Activated CD4-positive, alpha-beta T cell treated with anti-CD3 and anti-CD28 coated beads, Interleukin-2, amount 50 U/mL, for 24 hours (primary cell): Measurements from ENCODE around the gene CDH4.

ENCODE experiments used
- DNase-seq, 2 donors: peaks; one replicate each; pipeline ENCODE4 v3.0.0-alpha.2; 2020; ENCODE audit warnings: low read depth in 1 of 2, low spot score in 1 of 2

Gene CDH4

DNA sequence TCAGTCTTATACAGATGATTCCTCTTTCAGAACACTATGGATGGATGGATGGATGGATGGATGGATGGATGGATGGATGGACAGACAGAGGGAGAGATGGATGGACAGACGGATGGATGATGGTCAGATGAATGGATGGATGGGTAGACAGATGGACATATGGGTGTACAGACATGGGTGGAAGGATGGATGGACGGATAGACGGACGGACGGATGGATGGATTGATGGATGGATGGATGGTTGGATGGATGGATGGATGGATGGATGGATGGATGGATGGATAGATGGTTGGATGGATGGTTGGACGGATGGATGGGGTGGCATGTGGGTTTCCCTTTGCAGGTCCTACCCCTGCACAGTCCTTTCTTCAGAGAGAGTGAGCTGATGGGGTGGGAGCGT is 320.7 kb downstream of the CDH4 start:
- DNase-seq: no peak

DNA sequence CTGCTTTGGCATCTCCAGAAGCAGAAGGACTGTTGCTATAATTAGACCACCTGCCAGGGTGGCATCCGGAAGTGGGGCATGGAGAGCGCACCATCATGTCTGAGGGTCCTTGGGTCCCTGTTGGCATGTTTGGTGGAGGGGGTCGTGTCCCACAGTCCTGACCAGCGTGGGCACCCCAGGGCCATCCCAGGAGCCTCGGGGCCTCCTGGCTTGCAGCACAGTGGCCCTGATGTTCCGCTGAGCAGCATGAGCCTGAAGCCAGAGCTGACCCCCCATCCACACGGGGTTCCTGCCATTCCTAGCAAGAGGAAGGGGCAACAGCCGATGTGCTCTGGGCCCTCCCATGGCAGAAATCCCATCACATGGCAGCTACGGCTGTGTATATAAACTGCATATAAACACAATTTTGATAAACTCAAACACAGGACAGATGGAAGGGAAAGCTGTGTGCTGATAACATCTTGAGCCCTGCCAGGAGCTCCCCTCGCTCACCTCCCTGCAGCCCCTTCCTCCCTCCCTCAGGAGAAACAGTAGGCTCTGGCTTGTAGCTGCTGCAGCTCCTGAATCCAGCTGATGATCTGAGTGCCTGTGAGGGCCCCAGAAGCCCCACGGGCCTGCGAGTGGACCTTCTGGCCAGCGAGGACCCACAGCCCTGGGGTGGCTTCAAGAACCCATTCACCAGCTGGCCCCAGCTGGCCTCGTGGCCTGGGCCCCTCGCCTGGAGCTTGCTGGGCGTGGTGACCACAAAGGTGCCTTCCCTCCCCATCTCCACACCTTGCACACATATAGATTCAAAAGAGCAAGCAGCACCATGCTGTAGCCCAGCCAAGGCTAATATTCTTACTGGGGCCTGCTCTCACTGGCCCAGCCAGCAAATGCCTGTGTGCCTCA is 321.6 kb downstream of the CDH4 start:
- no peak for DNase-seq

DNA sequence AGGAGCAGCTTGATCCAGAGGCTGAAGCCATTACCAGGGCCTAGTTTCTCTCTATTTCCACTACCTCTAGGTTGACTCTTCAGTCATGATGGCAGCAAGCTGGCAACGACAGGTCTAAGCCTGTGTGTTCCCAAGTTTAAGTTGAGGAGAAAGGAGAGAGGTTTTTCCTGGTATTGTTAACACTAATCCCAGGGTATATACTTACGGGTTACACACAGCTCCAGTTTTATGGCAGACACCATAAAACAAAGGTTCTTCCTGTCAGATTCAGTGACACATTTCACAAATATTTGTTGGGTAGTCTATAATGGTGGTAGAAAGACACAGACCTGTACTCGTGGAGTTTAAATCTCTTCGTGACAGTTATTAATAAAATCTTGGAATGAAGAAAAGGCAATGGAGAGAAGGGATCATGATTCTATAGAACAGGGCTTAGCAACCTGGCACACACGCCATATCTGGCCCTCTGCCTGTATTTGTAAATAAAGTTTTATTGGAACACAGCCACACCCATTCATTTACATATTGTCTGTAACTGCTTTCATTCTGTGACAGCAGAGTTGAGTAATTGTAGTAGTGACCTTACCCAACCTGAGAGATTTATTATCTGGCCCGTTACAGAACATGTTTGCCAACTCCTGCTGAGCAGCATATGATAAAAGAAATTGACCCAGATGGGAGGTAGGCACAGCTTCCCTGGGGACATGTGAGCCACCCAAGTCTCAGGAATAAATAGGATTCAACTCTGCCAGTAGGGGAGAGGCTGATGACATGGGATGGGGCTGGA is 323.3 kb downstream of the CDH4 start:
- DNase-seq: no peak

DNA sequence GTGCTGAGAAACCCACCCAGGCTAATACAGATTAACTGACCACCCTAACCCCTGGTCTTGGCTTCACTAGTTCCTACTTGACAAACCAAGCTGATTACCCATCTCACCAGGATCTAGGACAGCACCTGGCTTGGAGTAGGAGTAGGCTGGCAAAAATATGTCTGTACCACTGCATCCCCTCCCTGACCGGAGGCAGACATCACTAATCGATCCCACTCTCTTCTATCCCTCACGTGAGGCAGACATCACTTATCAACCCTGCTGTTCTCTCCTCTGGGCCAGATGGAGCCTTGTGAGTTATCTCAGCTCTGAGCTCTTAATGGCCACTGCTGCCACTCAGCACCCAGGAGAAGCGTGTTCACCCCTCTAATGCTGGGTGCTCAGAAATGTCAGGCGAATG is 324.3 kb downstream of the CDH4 start:
- DNase-seq: no peak

DNA sequence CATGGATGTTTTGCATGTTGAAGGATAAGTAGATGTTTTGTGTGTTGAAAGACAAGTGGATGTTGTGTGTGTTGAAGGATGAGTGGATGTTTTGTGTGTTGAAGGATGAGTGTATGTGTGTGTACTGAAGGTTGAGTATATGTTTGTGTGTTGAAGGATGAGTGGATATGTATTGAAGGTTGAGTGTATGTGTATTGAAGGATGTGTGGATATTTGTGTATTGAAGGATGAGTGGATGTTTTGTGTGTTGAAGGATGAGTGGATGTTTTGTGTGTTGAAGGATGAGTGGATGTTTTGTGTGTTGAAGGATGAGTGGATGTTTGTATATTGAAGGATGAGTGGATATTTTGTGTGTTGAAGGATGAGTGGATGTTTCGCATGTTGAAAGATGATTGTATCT is 325.0 kb downstream of the CDH4 start:
- no peak for DNase-seq

DNA sequence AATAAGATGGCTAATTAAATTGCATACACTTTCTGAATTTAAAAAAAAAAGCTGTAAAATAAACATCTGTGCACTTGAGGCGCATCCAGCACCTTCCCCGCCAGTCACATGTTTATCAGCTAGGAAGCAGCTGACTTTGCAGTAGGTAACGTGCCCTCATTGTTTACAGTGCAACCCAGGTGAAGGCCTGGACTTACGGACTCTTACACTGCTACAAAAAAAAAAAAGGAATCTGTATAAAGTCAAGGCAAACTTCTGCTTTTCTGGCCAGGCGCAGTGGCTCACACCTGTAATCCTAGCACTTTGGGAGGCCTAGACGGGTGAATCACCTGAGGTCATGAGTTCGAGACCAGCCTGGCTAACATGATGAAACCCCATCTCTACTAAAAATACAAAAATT is 327.8 kb downstream of the CDH4 start:
- no peak for DNase-seq

DNA sequence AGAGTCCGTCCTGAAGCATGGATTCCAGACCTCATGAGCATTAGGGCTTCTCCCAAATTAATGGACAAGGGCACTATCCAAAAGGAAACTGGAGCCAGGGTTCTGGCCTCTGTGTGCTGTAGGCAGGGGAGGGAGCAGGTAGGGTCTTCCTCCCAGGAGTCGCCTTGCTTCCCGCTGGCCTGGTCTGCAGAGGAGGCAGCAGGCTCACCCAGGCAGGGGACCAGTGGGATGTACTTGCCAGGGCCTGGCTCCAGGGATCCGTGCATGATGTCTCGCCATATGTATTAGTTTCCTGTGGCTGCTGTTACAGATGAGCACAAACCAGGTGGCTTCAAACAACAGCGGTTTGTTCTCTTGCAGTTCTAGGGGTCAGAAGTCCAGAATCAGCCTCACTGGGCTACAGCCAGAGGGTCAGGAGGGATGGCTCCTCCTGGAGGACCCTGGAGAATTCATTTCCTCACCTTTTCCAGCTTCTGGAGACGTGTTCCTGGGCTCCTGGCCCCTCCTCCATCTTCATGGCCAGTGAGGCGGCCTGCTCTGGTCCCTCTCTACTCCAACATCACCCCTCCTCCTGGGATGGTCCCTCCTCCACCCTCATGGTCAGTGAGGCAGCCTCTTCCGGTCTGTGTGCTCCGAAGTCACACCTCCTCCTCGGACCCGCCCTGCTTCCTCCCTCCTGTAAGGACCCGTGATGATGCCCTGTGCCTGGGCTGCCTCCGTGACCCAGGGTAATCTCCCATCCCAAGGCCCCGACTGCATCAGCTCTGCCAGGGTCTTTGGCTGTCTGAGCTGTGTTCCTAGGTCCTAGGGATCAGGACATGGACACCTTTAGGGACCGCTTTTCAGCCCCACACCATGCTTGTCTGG is 329.1 kb downstream of the CDH4 start:
- DNase-seq: no peak

DNA sequence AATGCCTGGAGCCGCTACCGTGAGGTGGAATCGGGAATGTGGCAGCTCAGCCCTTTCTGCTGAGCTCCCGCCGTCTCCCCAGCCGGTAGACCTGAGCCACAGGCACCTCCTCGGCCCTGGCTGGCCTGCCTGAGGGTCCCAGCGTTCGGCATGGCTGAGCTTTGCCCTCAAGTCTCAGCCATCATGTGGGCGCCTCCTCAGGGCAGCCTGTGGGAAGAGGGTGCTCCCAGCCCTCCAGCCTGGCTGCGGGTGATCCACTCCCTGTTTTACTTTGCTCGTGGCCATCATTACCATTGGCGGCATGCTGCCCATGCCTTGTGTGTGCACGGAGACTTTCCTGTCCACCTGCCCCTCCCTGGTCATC is 329.7 kb downstream of the CDH4 start:
- no peak for DNase-seq

DNA sequence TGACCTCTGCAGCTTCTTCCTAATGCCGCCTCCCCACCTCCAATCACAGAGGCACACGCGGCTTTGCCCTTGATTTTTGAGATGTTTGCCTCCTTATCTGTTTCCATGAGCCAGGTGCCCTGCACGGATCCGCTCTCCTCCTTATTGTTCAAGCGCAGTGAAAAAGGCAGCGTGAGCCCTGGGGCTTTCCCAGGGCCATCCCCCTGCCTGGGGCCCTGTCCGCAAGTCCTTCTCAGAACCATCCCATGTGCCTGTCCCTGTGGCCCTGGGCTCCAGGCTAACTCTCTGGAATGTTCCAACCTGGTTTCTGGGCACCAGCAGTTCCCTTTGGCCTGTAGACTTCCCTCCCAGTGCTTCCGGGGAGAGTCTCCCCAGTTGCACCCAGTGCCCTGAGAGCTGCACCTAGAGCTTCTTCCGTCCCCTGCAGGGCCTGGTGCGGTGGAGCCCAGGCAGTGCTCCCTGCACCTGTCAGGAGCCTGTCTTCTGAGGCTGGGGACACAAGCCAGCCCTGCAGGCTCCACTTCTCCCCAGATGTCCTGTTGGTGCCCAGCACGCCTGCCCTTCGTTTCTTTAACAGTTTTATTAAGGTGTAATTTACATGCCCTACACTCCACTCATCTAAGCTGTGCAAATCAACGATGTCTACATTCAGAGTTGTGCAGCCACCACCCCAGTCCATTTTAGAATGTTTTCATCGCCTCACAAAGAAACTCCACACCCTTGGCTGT is 330.3 kb downstream of the CDH4 start:
- no peak for DNase-seq

DNA sequence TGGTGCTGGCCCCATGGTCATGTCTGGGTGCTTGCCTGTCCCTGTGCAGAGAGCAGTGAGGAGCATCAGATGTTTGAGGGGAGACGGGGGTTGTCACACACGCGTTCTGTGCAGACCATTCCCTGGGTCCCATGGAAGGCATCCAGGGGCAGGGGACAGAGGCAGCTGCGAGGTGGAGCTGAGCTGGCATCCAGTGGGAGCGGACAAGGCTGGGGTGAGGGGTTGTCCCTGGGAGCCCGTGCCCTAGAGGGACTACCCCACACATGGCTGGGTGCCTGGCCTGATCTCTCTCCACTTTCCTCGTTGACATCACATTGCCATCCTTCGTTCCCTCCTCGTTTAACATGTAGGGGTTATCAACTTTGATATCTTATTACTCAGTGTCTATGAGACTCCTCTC is 331.3 kb downstream of the CDH4 start:
- no peak for DNase-seq

DNA sequence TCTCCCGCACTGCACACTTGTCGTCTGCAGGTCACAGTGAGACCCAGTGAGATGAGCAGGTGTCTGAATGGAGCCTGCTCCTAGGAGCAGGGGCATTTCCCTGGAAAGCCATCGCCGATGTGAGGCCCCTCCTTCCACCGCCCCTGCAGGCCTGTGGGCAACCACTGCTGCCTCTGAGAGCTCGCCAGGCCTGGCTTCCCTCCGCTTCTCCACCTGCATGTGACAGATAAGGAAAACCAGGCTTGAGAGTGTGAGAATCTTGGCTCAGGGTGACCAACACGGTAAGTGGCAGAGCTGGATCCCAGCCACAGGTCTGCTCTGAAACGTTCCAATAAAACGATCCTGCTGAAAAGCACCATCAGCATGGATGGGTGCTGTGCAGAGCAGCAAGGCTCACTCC is 332.8 kb downstream of the CDH4 start:
- no peak for DNase-seq

DNA sequence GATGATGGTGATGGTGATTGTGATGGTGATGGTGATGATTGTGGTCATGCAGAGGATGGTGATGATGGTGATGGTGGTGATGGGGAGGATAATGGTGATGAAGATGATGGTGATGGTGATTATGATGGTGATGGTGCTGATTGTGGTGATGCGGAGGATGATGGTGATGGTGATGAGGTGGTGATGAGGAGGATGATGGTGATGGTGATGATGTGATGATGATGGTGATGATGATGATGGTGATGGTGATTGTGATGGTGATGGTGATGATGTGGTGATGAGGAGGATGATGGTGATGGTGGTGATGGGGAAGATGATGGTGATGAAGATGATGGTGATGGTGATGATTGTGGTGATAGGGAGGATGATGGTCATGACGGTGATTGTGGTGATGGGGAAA is 333.7 kb downstream of the CDH4 start:
- DNase-seq: no peak

DNA sequence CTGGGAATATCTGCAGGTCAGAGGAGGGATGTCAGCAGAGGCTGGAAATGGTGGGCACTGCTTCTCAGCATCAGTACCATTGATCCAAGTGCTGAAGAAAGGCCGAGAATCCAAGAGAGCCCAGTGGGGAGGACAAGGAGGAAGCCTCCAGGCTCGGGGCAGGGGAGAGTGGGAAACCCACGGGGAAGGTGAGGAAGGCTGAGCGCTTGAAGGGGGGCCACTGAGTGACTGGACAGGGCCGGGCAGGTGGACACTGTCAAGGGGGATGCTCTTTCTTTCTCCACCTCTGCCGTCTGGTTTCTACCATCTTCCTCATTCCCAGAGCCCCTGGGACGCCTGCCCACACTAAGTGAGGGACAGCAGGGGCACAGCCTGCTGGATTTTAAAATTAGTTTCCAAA is 335.0 kb downstream of the CDH4 start:
- DNase-seq: no peak

DNA sequence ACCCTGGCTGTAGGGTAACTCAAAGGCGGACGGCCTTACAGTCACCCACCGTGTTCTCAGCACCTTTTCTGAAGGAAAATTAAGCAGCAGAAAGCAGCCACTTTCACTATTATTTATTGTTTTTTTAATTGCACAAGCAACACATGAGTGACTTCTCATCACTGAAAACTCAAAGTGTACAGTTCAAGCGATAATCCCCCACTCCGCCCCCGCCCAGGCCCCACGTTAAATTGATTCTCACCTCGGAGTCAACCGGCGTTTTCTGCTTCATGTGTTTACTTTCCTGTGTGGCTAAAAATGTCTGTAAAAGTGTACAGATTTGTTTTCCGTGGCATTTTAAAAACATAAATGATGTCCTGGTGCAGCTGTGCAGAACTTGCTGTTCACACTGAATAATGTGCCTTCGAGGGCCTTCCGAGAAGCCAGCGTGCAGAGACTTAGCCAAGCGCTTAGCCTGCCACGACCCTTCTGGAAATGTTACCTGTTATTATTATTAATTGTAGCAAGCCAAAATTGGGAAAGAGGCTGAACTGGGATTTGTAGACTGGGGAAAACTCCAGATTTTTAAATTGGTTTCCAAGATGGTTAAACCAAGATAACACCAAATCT is 335.7 kb downstream of the CDH4 start:
- DNase-seq: no peak

DNA sequence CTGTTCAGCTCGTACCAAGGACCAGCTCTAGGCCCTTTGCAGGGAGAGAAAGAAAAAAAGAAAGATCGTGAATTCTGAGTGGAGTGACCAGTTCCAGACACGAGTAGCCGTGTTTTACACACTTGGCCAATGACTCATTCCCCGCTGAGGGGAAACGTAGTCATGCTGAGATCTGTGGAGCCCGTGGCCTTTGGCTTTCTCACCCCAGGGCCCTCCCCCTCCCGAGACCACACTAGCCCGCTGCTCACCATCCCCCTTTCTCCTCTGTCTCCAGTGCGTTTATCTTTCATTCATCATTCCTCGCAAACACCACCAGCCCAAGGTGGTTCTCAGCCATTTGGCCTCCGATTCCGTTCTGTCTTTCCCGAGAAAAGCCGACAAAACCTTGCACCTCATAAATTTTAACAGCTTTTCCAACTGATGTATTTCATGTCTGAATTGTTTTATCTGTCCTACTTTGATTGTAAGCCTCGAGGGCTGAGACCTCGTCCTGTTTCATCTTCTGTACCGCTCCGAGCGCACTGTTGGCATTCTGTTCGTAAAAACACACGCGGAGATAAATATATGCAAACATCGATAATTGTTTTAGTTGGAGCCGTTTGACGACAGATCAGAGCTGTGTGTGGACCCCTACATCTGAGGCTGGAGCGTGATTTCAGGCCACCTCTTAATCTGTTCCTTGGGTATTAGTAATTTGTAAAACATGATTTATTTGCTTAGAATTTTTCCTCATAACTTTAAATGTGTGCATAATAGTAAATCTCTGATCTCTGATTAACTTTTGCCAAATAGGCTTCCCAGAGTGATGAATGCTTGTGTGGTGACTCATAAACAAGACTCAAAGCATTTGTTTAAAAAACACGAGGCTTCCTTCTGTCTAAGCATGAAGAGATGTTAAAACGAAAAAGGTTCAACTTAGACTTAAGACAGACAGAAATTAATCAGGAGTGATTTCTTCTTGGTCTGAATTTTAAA is 336.6 kb downstream of the CDH4 start:
- DNase-seq: no peak

DNA sequence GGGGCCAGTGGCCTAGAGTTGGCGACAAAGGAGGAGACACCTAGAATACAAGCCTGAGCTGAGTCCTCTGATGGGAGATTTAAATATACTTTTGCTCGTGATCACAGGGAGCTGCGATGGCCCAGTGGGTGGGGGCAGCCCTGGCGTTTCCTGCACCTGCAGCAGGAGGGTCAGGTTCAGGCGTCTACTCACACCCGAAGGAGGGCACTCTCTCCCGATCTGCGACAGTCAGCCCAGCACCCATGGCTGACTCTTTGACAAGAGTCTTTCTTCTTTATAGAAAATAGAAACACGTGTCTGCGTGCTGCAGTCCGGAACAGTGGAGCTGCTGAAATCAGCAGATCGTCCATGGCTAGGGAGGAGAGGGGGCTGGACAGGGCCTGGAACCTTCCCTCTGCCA is 338.2 kb downstream of the CDH4 start:
- DNase-seq: no peak

DNA sequence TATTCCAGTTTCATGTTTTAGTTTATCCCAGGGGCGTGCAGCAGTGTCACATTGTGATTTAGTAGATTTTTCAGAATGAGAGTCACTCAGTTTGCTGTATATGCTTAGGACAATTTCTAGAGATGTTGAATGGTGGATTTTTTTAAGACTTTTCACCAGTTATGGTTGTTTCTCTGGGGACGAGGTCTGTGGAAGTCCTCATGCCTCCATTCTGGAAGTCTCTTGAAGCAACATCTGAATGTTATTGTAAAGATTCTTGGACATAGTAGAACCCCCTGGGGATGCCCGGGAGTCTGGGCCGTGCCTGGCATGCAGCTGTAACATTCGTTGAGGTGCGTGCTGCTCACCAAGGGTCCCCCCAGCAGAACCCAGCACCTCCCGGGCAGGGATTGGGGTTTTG is 341.5 kb downstream of the CDH4 start:
- no peak for DNase-seq

DNA sequence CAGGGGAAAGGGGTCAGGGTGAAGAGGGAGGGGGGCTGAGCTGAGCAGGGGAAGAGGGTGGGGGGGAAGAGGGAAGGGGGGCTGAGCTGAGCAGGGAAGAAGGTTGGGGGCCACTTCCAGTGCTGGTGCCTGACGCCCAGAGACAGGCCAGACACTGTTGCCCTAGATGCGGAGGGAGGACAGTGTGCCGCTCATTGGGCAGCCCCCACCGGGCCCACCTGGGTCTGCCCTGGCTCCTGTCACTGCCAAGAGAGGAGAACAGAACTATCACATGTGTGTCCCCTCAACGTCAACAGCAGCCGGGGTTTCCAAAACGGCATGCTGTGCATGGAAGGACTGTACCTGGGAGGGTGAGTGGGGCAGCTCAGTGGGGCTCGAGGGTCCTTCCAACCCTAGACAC is 342.1 kb downstream of the CDH4 start:
- DNase-seq: no peak

DNA sequence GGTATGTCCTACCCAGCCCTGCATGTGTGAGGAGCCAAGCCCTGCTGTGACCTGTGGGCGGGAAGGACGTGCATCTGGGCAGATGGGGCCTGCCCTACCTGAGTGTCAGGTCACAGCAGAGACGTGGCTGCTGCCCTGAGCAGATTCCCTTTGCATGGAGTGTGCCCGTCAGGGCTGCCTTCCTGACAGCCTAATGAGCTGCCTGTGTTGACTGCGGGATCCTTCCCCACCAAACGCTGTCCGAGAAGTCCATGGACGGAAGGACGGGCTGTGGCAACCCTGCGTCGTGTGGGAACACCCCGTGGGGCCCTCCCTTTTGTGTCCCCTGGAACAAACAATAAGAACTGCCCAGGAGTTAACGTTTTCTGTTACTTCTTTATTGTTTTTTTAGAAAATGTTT is 343.2 kb downstream of the CDH4 start:
- DNase-seq: no peak
